GM12878 (cell line): Measurements from ENCODE around the gene IMMT. TPM values are rescaled to one million over a fixed set of nuclear protein-coding genes. Genes with fewer than 3 reads are reported as not detected.

ENCODE experiments used
- BMI1 ChIP-seq: fragments of 450-650 bp; IDR thresholded peaks from 2 replicates; pipeline ENCODE4 v1.6.1; 2016; ENCODE audit warnings: mild to moderate bottlenecking, moderate library complexity, borderline replicate concordance
- FOXK2 ChIP-seq: fragments of 450-650 bp; IDR thresholded peaks from 2 replicates; pipeline ENCODE4 v1.6.1; 2017; ENCODE audit warnings: mild to moderate bottlenecking, moderate library complexity
- LARP7 ChIP-seq: fragments of 450-650 bp; IDR thresholded peaks from 2 replicates; pipeline ENCODE4 v1.6.1; 2017; ENCODE audit warnings: mild to moderate bottlenecking
- MYC ChIP-seq: IDR thresholded peaks from 2 replicates; pipeline ENCODE4 v1.6.1; 2011; ENCODE audit warnings: mild to moderate bottlenecking, low read length, moderate library complexity, inconsistent platforms; ENCODE audit not compliant: insufficient read depth, insufficient replicate concordance, insufficient read length, severe bottlenecking
- NBN ChIP-seq: fragments of 450-650 bp; IDR thresholded peaks from 2 replicates; pipeline ENCODE4 v1.6.1; 2016
- RBBP5 ChIP-seq: fragments of 200-600 bp; sonication (generic); conservative IDR thresholded peaks from 2 replicates; pipeline ENCODE4 v1.6.1; 2016
- STAT3 ChIP-seq: IDR thresholded peaks from 2 replicates; pipeline ENCODE4 v1.6.1; 2011; ENCODE audit warnings: low read depth, low read length, improper control_type of control experiment
- TCF12 ChIP-seq: IDR thresholded peaks from 2 replicates; pipeline ENCODE4 v1.6.1; 2011; ENCODE audit warnings: low read depth, mild to moderate bottlenecking, low read length
- TCF7 ChIP-seq: IDR thresholded peaks from 2 replicates; pipeline ENCODE4 v1.6.1; 2014; ENCODE audit warnings: antibody characterized with exemption, borderline replicate concordance
- ZBED1 ChIP-seq: IDR thresholded peaks from 2 replicates; pipeline ENCODE4 v1.6.1; 2016; ENCODE audit warnings: borderline replicate concordance
- polyA plus RNA-seq, 11 experiments: library from polyadenylated mRNA; depleted of rRNA in 4 of 11; unstranded in 6 of 11; stranded (reverse) in 5 of 11; fragments of >200 nt; fragmentation: Nextera tagmentation in 4 of 11; fragmentation: Illumina TruSeq in 1 of 11; extraction: Ambion mirVana in 4 of 11; extraction: Trizol in 1 of 11; gene quantifications; 1 replicate in 1 of 11; 2 replicates in 10 of 11; pipeline versions ENCODE4 v1.2.1 to v1.2.3, GENCODE V29; 2011 to 2016; ENCODE audit warnings: inconsistent platforms in 2 of 11, missing spikeins in 2 of 11, low read depth in 1 of 11
- total RNA-seq, 4 experiments: library from RNA; depleted of rRNA in 3 of 4; stranded (reverse); fragments of >200 nt in 3 of 4; fragmentation: Illumina TruSeq in 1 of 4; extraction: Trizol in 1 of 4; gene quantifications; 2 replicates each; pipeline versions ENCODE4 v1.2.1 to v1.2.3, GENCODE V29; 2013 to 2021
- TF ChIP-seq, protein P1 (sequence below): fragments of 450-650 bp; IDR thresholded peaks from 2 replicates; pipeline ENCODE4 v1.6.1; 2017; ENCODE audit warnings: mild to moderate bottlenecking, moderate library complexity
- TF ChIP-seq, protein P2 (sequence below): fragments of 450-650 bp; IDR thresholded peaks from 2 replicates; pipeline ENCODE4 v1.6.1; 2016; ENCODE audit warnings: mild to moderate bottlenecking, moderate library complexity, borderline replicate concordance
- TF ChIP-seq, protein P3 (sequence below): fragments of 450-650 bp; IDR thresholded peaks from 2 replicates; pipeline ENCODE4 v1.6.1; 2017; ENCODE audit warnings: mild to moderate bottlenecking
- TF ChIP-seq, protein P4 (sequence below): IDR thresholded peaks from 2 replicates; pipeline ENCODE4 v1.6.1; 2012; ENCODE audit warnings: improper control_type of control experiment, low read depth, low read length; ENCODE audit not compliant: insufficient replicate concordance

IMMT gene
- total and polyA plus RNA-seq, 10 of the 15 experiments (the other 5 are each of a cell fraction or from before 2014, with no cell fraction given): 78.4 to 149 (median 98.7) TPM

DNA sequence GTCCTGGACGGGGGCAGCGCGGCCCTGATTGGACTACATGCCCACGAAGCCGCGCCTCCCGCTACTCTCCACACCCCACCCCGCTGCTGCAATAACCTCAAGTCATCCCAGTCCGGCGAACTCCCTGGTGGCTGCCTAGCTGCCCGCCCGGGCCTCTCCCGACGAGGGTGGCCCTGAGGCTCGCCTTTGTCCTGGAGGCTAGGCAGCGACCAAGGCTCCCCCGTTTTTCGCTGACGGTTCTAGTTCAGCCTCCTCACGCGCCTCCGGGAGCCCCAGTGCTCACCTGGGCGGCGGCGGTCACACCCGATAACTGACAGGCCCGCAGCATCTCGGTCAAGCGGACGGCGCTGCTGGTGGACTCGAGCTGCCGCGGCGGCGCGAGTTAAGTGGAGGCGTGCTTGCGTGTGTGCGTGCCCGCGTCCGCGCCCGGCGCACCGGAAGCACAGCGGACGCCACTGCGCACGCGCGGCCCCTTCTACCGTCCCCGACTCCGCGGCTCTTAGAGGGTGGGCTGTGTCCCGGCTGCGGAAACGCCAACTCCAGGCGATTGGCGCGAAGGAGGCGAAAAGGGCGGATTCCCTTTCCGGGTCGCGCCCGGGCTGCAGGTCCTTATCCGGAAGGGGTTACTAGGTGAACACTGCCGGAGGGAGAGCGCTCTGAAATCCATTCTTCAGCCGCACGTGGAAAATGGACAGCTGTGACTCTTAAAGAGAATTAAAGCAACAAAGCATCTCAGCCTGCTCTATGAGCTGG lies at the start of gene IMMT (continued):
- TF ChIP-seq TCF7 (no peak), FOXK2 (no peak), ZBED1 (no peak), NBN (peak; percentile 97), RBBP5 (no peak), STAT3 (no peak), BMI1 (no peak), TCF12 (no peak; the same call in 1 of the 2 replicates), MYC (peak; percentile 58), LARP7 (peak; percentile 99)
- TF ChIP-seq, protein P1, sequence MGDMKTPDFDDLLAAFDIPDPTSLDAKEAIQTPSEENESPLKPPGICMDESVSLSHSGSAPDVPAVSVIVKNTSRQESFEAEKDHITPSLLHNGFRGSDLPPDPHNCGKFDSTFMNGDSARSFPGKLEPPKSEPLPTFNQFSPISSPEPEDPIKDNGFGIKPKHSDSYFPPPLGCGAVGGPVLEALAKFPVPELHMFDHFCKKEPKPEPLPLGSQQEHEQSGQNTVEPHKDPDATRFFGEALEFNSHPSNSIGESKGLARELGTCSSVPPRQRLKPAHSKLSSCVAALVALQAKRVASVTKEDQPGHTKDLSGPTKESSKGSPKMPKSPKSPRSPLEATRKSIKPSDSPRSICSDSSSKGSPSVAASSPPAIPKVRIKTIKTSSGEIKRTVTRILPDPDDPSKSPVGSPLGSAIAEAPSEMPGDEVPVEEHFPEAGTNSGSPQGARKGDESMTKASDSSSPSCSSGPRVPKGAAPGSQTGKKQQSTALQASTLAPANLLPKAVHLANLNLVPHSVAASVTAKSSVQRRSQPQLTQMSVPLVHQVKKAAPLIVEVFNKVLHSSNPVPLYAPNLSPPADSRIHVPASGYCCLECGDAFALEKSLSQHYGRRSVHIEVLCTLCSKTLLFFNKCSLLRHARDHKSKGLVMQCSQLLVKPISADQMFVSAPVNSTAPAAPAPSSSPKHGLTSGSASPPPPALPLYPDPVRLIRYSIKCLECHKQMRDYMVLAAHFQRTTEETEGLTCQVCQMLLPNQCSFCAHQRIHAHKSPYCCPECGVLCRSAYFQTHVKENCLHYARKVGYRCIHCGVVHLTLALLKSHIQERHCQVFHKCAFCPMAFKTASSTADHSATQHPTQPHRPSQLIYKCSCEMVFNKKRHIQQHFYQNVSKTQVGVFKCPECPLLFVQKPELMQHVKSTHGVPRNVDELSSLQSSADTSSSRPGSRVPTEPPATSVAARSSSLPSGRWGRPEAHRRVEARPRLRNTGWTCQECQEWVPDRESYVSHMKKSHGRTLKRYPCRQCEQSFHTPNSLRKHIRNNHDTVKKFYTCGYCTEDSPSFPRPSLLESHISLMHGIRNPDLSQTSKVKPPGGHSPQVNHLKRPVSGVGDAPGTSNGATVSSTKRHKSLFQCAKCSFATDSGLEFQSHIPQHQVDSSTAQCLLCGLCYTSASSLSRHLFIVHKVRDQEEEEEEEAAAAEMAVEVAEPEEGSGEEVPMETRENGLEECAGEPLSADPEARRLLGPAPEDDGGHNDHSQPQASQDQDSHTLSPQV: no peak
- TF ChIP-seq, protein P2, sequence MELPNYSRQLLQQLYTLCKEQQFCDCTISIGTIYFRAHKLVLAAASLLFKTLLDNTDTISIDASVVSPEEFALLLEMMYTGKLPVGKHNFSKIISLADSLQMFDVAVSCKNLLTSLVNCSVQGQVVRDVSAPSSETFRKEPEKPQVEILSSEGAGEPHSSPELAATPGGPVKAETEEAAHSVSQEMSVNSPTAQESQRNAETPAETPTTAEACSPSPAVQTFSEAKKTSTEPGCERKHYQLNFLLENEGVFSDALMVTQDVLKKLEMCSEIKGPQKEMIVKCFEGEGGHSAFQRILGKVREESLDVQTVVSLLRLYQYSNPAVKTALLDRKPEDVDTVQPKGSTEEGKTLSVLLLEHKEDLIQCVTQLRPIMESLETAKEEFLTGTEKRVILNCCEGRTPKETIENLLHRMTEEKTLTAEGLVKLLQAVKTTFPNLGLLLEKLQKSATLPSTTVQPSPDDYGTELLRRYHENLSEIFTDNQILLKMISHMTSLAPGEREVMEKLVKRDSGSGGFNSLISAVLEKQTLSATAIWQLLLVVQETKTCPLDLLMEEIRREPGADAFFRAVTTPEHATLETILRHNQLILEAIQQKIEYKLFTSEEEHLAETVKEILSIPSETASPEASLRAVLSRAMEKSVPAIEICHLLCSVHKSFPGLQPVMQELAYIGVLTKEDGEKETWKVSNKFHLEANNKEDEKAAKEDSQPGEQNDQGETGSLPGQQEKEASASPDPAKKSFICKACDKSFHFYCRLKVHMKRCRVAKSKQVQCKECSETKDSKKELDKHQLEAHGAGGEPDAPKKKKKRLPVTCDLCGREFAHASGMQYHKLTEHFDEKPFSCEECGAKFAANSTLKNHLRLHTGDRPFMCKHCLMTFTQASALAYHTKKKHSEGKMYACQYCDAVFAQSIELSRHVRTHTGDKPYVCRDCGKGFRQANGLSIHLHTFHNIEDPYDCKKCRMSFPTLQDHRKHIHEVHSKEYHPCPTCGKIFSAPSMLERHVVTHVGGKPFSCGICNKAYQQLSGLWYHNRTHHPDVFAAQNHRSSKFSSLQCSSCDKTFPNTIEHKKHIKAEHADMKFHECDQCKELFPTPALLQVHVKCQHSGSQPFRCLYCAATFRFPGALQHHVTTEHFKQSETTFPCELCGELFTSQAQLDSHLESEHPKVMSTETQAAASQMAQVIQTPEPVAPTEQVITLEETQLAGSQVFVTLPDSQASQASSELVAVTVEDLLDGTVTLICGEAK: peak; percentile 75; the same call in 1 of the 2 replicates
- TF ChIP-seq, protein P3, sequence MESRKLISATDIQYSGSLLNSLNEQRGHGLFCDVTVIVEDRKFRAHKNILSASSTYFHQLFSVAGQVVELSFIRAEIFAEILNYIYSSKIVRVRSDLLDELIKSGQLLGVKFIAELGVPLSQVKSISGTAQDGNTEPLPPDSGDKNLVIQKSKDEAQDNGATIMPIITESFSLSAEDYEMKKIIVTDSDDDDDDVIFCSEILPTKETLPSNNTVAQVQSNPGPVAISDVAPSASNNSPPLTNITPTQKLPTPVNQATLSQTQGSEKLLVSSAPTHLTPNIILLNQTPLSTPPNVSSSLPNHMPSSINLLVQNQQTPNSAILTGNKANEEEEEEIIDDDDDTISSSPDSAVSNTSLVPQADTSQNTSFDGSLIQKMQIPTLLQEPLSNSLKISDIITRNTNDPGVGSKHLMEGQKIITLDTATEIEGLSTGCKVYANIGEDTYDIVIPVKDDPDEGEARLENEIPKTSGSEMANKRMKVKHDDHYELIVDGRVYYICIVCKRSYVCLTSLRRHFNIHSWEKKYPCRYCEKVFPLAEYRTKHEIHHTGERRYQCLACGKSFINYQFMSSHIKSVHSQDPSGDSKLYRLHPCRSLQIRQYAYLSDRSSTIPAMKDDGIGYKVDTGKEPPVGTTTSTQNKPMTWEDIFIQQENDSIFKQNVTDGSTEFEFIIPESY: no peak
- TF ChIP-seq, protein P4, sequence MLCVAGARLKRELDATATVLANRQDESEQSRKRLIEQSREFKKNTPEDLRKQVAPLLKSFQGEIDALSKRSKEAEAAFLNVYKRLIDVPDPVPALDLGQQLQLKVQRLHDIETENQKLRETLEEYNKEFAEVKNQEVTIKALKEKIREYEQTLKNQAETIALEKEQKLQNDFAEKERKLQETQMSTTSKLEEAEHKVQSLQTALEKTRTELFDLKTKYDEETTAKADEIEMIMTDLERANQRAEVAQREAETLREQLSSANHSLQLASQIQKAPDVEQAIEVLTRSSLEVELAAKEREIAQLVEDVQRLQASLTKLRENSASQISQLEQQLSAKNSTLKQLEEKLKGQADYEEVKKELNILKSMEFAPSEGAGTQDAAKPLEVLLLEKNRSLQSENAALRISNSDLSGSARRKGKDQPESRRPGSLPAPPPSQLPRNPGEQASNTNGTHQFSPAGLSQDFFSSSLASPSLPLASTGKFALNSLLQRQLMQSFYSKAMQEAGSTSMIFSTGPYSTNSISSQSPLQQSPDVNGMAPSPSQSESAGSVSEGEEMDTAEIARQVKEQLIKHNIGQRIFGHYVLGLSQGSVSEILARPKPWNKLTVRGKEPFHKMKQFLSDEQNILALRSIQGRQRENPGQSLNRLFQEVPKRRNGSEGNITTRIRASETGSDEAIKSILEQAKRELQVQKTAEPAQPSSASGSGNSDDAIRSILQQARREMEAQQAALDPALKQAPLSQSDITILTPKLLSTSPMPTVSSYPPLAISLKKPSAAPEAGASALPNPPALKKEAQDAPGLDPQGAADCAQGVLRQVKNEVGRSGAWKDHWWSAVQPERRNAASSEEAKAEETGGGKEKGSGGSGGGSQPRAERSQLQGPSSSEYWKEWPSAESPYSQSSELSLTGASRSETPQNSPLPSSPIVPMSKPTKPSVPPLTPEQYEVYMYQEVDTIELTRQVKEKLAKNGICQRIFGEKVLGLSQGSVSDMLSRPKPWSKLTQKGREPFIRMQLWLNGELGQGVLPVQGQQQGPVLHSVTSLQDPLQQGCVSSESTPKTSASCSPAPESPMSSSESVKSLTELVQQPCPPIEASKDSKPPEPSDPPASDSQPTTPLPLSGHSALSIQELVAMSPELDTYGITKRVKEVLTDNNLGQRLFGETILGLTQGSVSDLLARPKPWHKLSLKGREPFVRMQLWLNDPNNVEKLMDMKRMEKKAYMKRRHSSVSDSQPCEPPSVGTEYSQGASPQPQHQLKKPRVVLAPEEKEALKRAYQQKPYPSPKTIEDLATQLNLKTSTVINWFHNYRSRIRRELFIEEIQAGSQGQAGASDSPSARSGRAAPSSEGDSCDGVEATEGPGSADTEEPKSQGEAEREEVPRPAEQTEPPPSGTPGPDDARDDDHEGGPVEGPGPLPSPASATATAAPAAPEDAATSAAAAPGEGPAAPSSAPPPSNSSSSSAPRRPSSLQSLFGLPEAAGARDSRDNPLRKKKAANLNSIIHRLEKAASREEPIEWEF: no peak
